Transverse colon (tissue), 4 donors: Measurements from ENCODE around the gene EDNRB. TPM values are rescaled to one million over a fixed set of nuclear protein-coding genes. Genes with fewer than 3 reads are reported as not detected.
A peak's percentile ranks its signal among the peaks of the same experiment; 100 is the strongest.

Experiments used
- DNase-seq: peaks from one replicate; pipeline ENCODE4 v3.0.0-alpha.2; 2019
- H3K27ac ChIP-seq, 4 donors: fragments of 200-600 bp; sonication (generic); 2 replicates each; pipeline ENCODE4 v1.5.1; 2016 to 2018; ENCODE audit warnings: inconsistent platforms in 4 of 4
- H3K27me3 ChIP-seq: fragments of 200-600 bp; sonication (generic); 2 replicates; pipeline ENCODE4 v1.5.1; 2017; ENCODE audit warnings: inconsistent platforms
- H3K36me3 ChIP-seq, 4 donors: fragments of 200-600 bp; sonication (generic); 2 replicates each; pipeline ENCODE4 v1.5.1; 2017 to 2019; ENCODE audit warnings: inconsistent platforms in 4 of 4
- H3K4me1 ChIP-seq, 4 donors: fragments of 200-600 bp; sonication (generic); 2 replicates each; pipeline ENCODE4 v1.5.1; 2017 to 2020; ENCODE audit warnings: inconsistent platforms in 4 of 4
- H3K4me3 ChIP-seq, 4 donors: fragments of 200-600 bp; sonication (generic); 1 replicate in 1 of 4; 2 replicates in 3 of 4; pipeline versions ENCODE4 v1.5.1 to v1.6.1; 2017 to 2019; ENCODE audit warnings: inconsistent platforms in 4 of 4
- H3K9me3 ChIP-seq, 2 donors: fragments of 200-600 bp; sonication (generic); 2 replicates each; pipeline ENCODE4 v1.5.1; 2017 to 2019; ENCODE audit warnings: inconsistent platforms in 2 of 2
- CTCF ChIP-seq, 5 experiments: fragments of 200-600 bp in 3 of 5; fragments of 450-650 bp in 2 of 5; sonication (generic) in 3 of 5; IDR thresholded peaks; 1 replicate in 2 of 5; 2 replicates in 3 of 5; pipeline ENCODE4 v1.5.1; 2016 to 2017; ENCODE audit warnings: antibody characterized with exemption in 5 of 5, inconsistent platforms in 3 of 5, mild to moderate bottlenecking in 2 of 5, moderate library complexity in 1 of 5
- EP300 ChIP-seq: sonication (generic); formaldehyde crosslinking; IDR thresholded peaks from one replicate; pipeline ENCODE4 v1.6.1; 2017; ENCODE audit warnings: antibody characterized with exemption, low read depth
- POLR2A ChIP-seq: fragments of 450-650 bp; IDR thresholded peaks from one replicate; pipeline ENCODE4 v1.6.1; 2016; ENCODE audit warnings: antibody characterized with exemption, mild to moderate bottlenecking, moderate library complexity
- POLR2AphosphoS5 ChIP-seq, 3 donors: sonication (generic); formaldehyde crosslinking; IDR thresholded peaks; one replicate each; pipeline ENCODE4 v1.6.1; 2016; ENCODE audit warnings: antibody characterized with exemption in 3 of 3
- WGBS, 2 donors: methylation state at CpG; one replicate each; pipeline ENCODE4 v1.1.5; 2018; ENCODE audit warnings: low coverage in 1 of 2; 5-methylcytosine and 5-hydroxymethylcytosine counted together
- in situ Hi-C, 4 donors: fragments of 200-750 bp; cut with MboI; loops; one replicate each; pipeline versions ENCODE4 v1.15.0 to v1.15.1; 2017; ENCODE audit warnings: low sequenced_read_pairs in 3 of 4, low pct_ligation_motif_present in 1 of 4, low pct_unique_long_range_greater_than_20kb in 1 of 4
- intact Hi-C: fragments of 100-400 bp; cut with DNase I; formaldehyde crosslinking; loops from one replicate; pipeline ENCODE4 v1.15.1; 2023; ENCODE audit warnings: low total_unique reads
- total RNA-seq, 4 donors: library from RNA; depleted of rRNA; stranded (reverse); fragments of >200 nt; gene quantifications; one replicate each; pipeline ENCODE4 v1.1.0, GENCODE V29; 2016

The EDNRB gene
- total RNA-seq, 4 donors from 2014 or later, result 5.5 to 14.6 (median 8.8) TPM

- Histone ChIP-seq H3K9me3 (no peaks in the 10 kb centered on the region), H3K4me3 (peak overlapping the region in 1 of 4 donors; percentile 55), H3K4me1 (peaks cover 0 to 3% (median 1%) of the 10 kb centered on the region in 4 donors), H3K27ac (peak overlapping the region; percentile 27 to 52 (median 46)), H3K36me3 (no peaks in the 10 kb centered on the region), H3K27me3 (peaks cover 20% of the 10 kb centered on the region)
- in situ Hi-C loops, result no loop called here
- TF ChIP-seq EP300 (no peak), POLR2AphosphoS5 (IDR thresholded peaks at IDR 0.05) (no peak), POLR2A (no peak), CTCF (IDR thresholded peaks at IDR 0.05) (no peak)
- 71 to 76% methylated on average over 1 of the region's 1 CpG for WGBS, 2 donors
- DNase-seq, result no peak
- intact Hi-C loops, result no loop called here
Measured at GRCh38 chr13:77915686-77916085, 2.9 kb downstream of the EDNRB start.

DNA sequence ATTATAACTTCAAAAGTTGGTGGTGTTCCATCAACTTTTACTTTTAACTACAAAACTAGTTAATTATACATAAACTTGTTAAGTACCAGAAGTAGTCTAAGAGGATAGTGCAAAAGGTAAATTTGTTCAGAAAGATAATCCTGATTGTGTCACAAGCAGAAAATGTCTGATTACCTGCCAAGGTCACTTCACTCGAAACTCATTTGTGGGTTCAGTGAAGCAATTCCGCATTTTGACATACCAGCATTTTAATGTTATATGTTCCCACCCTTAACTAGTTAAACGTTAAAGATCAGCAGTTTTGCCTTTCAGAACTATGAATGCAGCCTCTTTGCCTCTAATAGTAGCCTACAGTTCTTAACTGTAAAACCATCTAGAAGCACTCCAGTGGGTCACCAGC lies 5.6 kb downstream of the EDNRB start:
- Histone ChIP-seq H3K9me3 (no peaks in the 10 kb centered on the region), H3K27me3 (peaks cover 3% of the 10 kb centered on the region), H3K4me3 (no peak overlapping the region), H3K36me3 (no peaks in the 10 kb centered on the region), H3K27ac (no peak overlapping the region), H3K4me1 (peaks cover 0 to 3% (median 1%) of the 10 kb centered on the region in 4 donors)
- no peak for DNase-seq
- TF ChIP-seq POLR2A (no peak), POLR2AphosphoS5 (IDR thresholded peaks at IDR 0.05) (no peak), EP300 (no peak)
- in situ Hi-C loops, result no loop called here
- intact Hi-C loops, result no loop called here
- 48 to 54% methylated on average over 3 of the region's 3 CpGs for WGBS, 2 donors

DNA sequence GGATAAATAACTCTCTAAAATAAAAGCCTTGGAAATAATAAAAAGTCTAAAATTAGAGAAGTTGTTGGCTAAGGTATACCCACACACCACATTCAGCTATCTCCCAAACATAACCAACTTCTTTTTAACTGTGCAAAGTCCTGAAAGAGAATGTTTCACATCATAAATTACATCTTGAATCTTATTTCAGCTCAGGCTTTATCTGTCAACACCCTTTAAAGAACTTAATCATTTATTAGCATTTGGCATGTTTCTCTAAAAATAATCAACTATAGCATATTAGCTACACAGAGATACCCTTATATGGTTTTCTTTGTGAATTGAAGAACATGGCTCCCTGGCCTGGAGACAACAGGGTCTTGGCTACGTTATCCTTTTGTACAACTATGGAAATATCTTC lies 6.9 kb downstream of the EDNRB start:
- Histone ChIP-seq H3K4me1 (peaks cover 0 to 3% (median 0%) of the 10 kb centered on the region in 4 donors), H3K27me3 (no peaks in the 10 kb centered on the region), H3K4me3 (no peak overlapping the region), H3K27ac (no peak overlapping the region), H3K36me3 (no peaks in the 10 kb centered on the region), H3K9me3 (no peaks in the 10 kb centered on the region)
- no peak for DNase-seq
- intact Hi-C loops, result no loop called here
- 59 to 93% methylated on average over 1 of the region's 1 CpG for WGBS, 2 donors
- TF ChIP-seq POLR2AphosphoS5 (IDR thresholded peaks at IDR 0.05) (no peak), EP300 (no peak), CTCF (IDR thresholded peaks at IDR 0.05) (no peak), POLR2A (no peak)
- in situ Hi-C loops, result no loop called here

DNA sequence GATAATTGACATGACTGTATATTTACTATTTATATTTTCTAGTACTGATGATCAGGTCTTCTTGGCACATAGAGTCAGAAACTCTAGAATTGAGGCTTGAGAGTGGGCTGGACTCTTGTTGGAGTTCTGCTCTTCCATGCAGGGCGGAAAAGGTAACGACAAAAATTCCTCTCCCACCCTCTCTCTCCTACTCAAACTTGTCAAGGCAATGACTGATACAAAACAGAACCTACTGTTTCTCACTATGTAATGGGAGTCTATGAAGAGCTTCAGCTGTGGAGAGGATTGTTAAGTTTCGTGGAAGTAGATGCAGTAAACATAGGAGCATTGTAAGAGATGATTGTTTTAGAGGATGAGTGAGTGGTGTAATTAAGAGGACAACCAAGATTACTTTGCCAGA lies 8.8 kb downstream of the EDNRB start:
- Histone ChIP-seq H3K27me3 (no peaks in the 10 kb centered on the region), H3K4me1 (peaks cover 0 to 3% (median 0%) of the 10 kb centered on the region in 4 donors), H3K4me3 (no peak overlapping the region), H3K9me3 (no peaks in the 10 kb centered on the region), H3K36me3 (no peaks in the 10 kb centered on the region), H3K27ac (no peak overlapping the region)
- TF ChIP-seq CTCF (IDR thresholded peaks at IDR 0.05) (no peak), POLR2AphosphoS5 (IDR thresholded peaks at IDR 0.05) (no peak)
- in situ Hi-C loops, result no loop called here
- WGBS, 2 donors, result 69 to 71% methylated on average over 3 of the region's 3 CpGs
- DNase-seq, result no peak
- intact Hi-C loops, result no loop called here

DNA sequence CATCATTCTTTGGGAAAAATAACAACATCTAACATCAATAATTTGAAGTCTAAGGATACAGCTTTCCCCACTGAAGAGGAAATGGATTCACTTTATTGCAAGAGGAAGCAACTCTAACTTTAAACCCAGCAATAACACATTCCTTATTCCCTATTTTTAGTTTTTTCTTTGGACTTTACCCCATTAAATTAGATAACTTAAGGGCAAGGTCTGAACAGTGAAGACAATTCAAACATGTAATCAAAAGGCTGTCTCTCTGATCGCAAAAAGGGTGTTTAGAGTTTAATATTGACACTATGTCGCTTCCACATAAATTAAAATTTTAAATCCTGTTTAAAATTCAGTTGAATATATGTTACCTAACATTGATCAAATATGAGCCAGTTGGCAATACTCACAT lies 10.1 kb downstream of the EDNRB start:
- H3K4me3 ChIP-seq, result no peak overlapping the region
- no peaks in the 10 kb centered on the region for H3K9me3 ChIP-seq
- no peak for TF ChIP-seq EP300
- no peak for TF ChIP-seq POLR2A
- no peak for TF ChIP-seq POLR2AphosphoS5 (IDR thresholded peaks at IDR 0.05)
- no peak for TF ChIP-seq CTCF (IDR thresholded peaks at IDR 0.05)
- no peaks in the 10 kb centered on the region for H3K27me3 ChIP-seq
- 66 to 70% methylated on average over 2 of the region's 2 CpGs for WGBS, 2 donors
- H3K4me1 ChIP-seq, result peaks cover 0 to 3% (median 0%) of the 10 kb centered on the region in 4 donors
- intact Hi-C loops (no loop called here), in situ Hi-C loops (no loop called here)
- no peaks in the 10 kb centered on the region for H3K36me3 ChIP-seq
- no peak overlapping the region for H3K27ac ChIP-seq
- DNase-seq, result no peak
